Upper lobe of right lung (tissue), 1 donor: ENCODE data around the gene CIC. TPM values are rescaled to one million over a fixed set of nuclear protein-coding genes. Genes with fewer than 3 reads are reported as not detected.
A peak's percentile ranks its signal among the peaks of the same experiment; 100 is the strongest.

Experiments
- ATAC-seq: fragments of 200-7000 bp; cut with Tn5 transposase; one replicate; pipeline ENCODE4 v1.9.1; 2020; ENCODE audit warnings: mild to moderate bottlenecking, moderate library complexity
- DNase-seq: peaks from one replicate; pipeline ENCODE4 v3.0.0-alpha.2; 2020
- H3K27ac ChIP-seq: fragments of 200-600 bp; one replicate; pipeline ENCODE4 v1.8.0; 2022
- H3K27me3 ChIP-seq: fragments of 200-600 bp; one replicate; pipeline ENCODE4 v1.8.0; 2022; ENCODE audit warnings: mild to moderate bottlenecking
- H3K36me3 ChIP-seq: fragments of 200-600 bp; one replicate; pipeline ENCODE4 v1.8.0; 2022
- H3K4me1 ChIP-seq: fragments of 200-600 bp; one replicate; pipeline ENCODE4 v1.8.0; 2022
- H3K4me3 ChIP-seq: fragments of 200-600 bp; one replicate; pipeline ENCODE4 v1.8.0; 2022; ENCODE audit warnings: mild to moderate bottlenecking
- H3K9me3 ChIP-seq: fragments of 200-600 bp; one replicate; pipeline ENCODE4 v1.8.0; 2022
- CTCF ChIP-seq: fragments of 200-600 bp; IDR thresholded peaks from one replicate; pipeline ENCODE4 v1.8.0; 2022; ENCODE audit warnings: antibody characterized with exemption
- intact Hi-C: fragments of 100-400 bp; cut with DNase I; formaldehyde crosslinking; loops from one replicate; pipeline ENCODE4 v1.11.0; 2022
- total RNA-seq: library from RNA; stranded (reverse); fragmentation: NEBNext Ultra II Directional; extraction: Animal tissue kit (Norgen Biotek cat#: 25700); gene quantifications from one replicate; pipeline ENCODE4 v1.2.1, GENCODE V29; 2021
- donor health status: DM: no; HTN: yes; CAD: no; lungs with severe emphysema.

Gene CIC
- total RNA-seq, 1 donor from 2014 or later = 76.7 TPM

- ATAC-seq (no peak), DNase-seq (peak; percentile 76)
- no peak for TF ChIP-seq CTCF
- Histone ChIP-seq H3K4me1 (peaks cover 43% of the 10 kb centered on the region), H3K27me3 (no peaks in the 10 kb centered on the region), H3K27ac (peak overlapping the region; percentile 97), H3K4me3 (peak overlapping the region; percentile 98), H3K9me3 (no peaks in the 10 kb centered on the region), H3K36me3 (peaks cover 12% of the 10 kb centered on the region)
- intact Hi-C loops = no loop called here
These were observed 16.4 kb upstream of the CIC start for GRCh38 chr19:42252365-42253244.

- Histone ChIP-seq H3K27me3 (no peaks in the 10 kb centered on the region), H3K9me3 (no peaks in the 10 kb centered on the region), H3K4me3 (peak overlapping the region; percentile 98), H3K36me3 (peaks cover 12% of the 10 kb centered on the region), H3K4me1 (peaks cover 43% of the 10 kb centered on the region), H3K27ac (peak overlapping the region; percentile 97)
- TF ChIP-seq CTCF = no peak
- intact Hi-C loops = no loop called here
- ATAC-seq (peak; percentile 23), DNase-seq (peak; percentile 86)
These were observed 15.6 kb upstream of the CIC start for GRCh38 chr19:42253245-42254088.

GRCh38 chr19:42254089-42254849 is 14.8 kb upstream of the CIC start:
- intact Hi-C loops = no loop called here
- H3K4me1 ChIP-seq = peaks cover 43% of the 10 kb centered on the region

GRCh38 chr19:42254850-42255765 is 13.9 kb upstream of the CIC start, which contains the start of gene ERF:
Gene ERF (minus strand): TSS chr19:42255128. CDS start chr19:42254999, 129 bp downstream.
- Histone ChIP-seq H3K36me3 (peaks cover under 1% of the 10 kb centered on the region), H3K4me3 (peak within 1 kb of the TSS; percentile 98), H3K27ac (peak within 1 kb of the TSS; percentile 97), H3K27me3 (no peaks in the 10 kb centered on the region), H3K9me3 (no peaks in the 10 kb centered on the region), H3K4me1 (peaks cover 40% of the 10 kb centered on the region)
- ATAC-seq = peak; percentile 92
- intact Hi-C loops = no loop called here
- peak; percentile 97 for DNase-seq
- TF ChIP-seq CTCF = no peak

More at GRCh38 chr19:42254089-42254849, 14.8 kb upstream of the CIC start:
- H3K36me3 ChIP-seq = peaks cover 9% of the 10 kb centered on the region
- peak overlapping the region; percentile 98 for H3K4me3 ChIP-seq
- TF ChIP-seq CTCF = peak; percentile 17
- DNase-seq (peak; percentile 85), ATAC-seq (peak; percentile 43)
- peak overlapping the region; percentile 97 for H3K27ac ChIP-seq
- H3K27me3 ChIP-seq = no peaks in the 10 kb centered on the region
- H3K9me3 ChIP-seq = no peaks in the 10 kb centered on the region
